A549 (cell line): ENCODE measurements around the gene SORCS3. TPM values are rescaled to one million over a fixed set of nuclear protein-coding genes. Genes with fewer than 3 reads are reported as not detected.

Experiments
- ATAC-seq, 2 experiments: fragments of 200-7000 bp in 1 of 2; fragments of >200 bp in 1 of 2; cut with Nextera tagmentation in 1 of 2; cut with Tn5 transposase in 1 of 2; 3 replicates each; pipeline versions ENCODE4 v1.8.0 to v1.9.1; 2018 to 2020; ENCODE audit warnings: mild to moderate bottlenecking in 1 of 2, moderate library complexity in 1 of 2
- CTCF ChIA-PET: fragments of 300-600 bp; sonication (Branson Sonifier 250); formaldehyde crosslinking; extraction: SDS; loops from one replicate; lab custom pipeline; 2021; ENCODE audit warnings: antibody characterized with exemption, inconsistent platforms; lab: Yijun Ruan, JAX
- POLR2A ChIA-PET: fragments of 350-600 bp; formaldehyde crosslinking; extraction: SDS; loops from one replicate; lab custom pipeline; 2021; ENCODE audit warnings: antibody characterized with exemption, inconsistent platforms; lab: Yijun Ruan, JAX
- DNase-seq, 2 experiments: peaks; one replicate each; pipeline versions ENCODE4 v3.0.0 to v3.0.0-alpha.2; 2011 to 2016; ENCODE audit warnings: low read depth in 1 of 2, low spot score in 1 of 2
- FAIRE-seq: peaks from 2 replicates; lab custom pipeline; 2011; peaks lifted over from hg19 to GRCh38; lab: Jason Lieb, UNC
- H3K27ac ChIP-seq, 2 experiments: fragments of >200 bp; sonication (Bioruptor Twin); formaldehyde crosslinking; 3 replicates each; pipeline ENCODE4 v1.5.1; 2016 to 2017
- H3K4me1 ChIP-seq: fragments of >200 bp; sonication (Bioruptor Twin); formaldehyde crosslinking; 3 replicates; pipeline ENCODE4 v1.6.1; 2016
- H3K4me2 ChIP-seq: fragments of >200 bp; sonication (Bioruptor Twin); formaldehyde crosslinking; 3 replicates; pipeline ENCODE4 v1.6.1; 2016
- H3K4me3 ChIP-seq: fragments of >200 bp; sonication (Bioruptor Twin); formaldehyde crosslinking; 3 replicates; pipeline ENCODE4 v1.5.1; 2016
- H3K9me3 ChIP-seq: fragments of >200 bp; sonication (Bioruptor Twin); formaldehyde crosslinking; 3 replicates; pipeline ENCODE4 v1.6.1; 2016
- BCL3 ChIP-seq: fragments of >200 bp; sonication (Bioruptor Twin); formaldehyde crosslinking; IDR thresholded peaks from 3 replicates; pipeline ENCODE4 v1.6.1; 2016
- CEBPB ChIP-seq, 2 experiments: fragments of >200 bp in 1 of 2; sonication (Bioruptor Twin) in 1 of 2; formaldehyde crosslinking in 1 of 2; IDR thresholded peaks; 2 replicates each; pipeline ENCODE4 v1.6.1; 2012 to 2016
- ELK1 ChIP-seq: fragments of 150-350 bp; IDR thresholded peaks from 2 replicates; pipeline ENCODE4 v1.6.1; 2014; ENCODE audit warnings: low read depth, mild to moderate bottlenecking, low read length
- ESRRA ChIP-seq: fragments of 150-350 bp; IDR thresholded peaks from 2 replicates; pipeline ENCODE4 v1.6.1; 2014; ENCODE audit warnings: mild to moderate bottlenecking, low read length, borderline replicate concordance
- FOSB ChIP-seq: fragments of 250-450 bp; sonication (Bioruptor Pico); IDR thresholded peaks from 2 replicates; pipeline ENCODE4 v1.5.0; 2020; ENCODE audit warnings: mild to moderate bottlenecking, moderate library complexity
- FOXS1 ChIP-seq: fragments of 250-450 bp; sonication (Bioruptor Pico); IDR thresholded peaks from 2 replicates; pipeline ENCODE4 v1.5.0; 2020; ENCODE audit warnings: mild to moderate bottlenecking, moderate library complexity
- HDAC2 ChIP-seq: fragments of 200-600 bp; sonication (generic); IDR thresholded peaks from 2 replicates; pipeline ENCODE4 v1.6.1; 2016
- JUN ChIP-seq, 2 experiments: fragments of >200 bp; sonication (Bioruptor Twin); formaldehyde crosslinking; IDR thresholded peaks; 2 replicates in 1 of 2; 3 replicates in 1 of 2; pipeline ENCODE4 v1.6.1; 2016 to 2017
- JUNB ChIP-seq: fragments of >200 bp; sonication (Bioruptor Twin); formaldehyde crosslinking; IDR thresholded peaks from 2 replicates; pipeline ENCODE4 v1.6.1; 2016
- MAX ChIP-seq: IDR thresholded peaks from 2 replicates; pipeline ENCODE4 v1.6.1; 2012
- NFE2L2 ChIP-seq: fragments of 150-350 bp; conservative IDR thresholded peaks from 2 replicates; pipeline ENCODE4 v1.6.1; 2014; ENCODE audit warnings: low read length
- PHF8 ChIP-seq: fragments of 200-600 bp; sonication (generic); IDR thresholded peaks from 2 replicates; pipeline ENCODE4 v1.6.1; 2016; ENCODE audit warnings: low read depth, mild to moderate bottlenecking, antibody characterized with exemption, moderate library complexity, borderline replicate concordance
- POLR2A ChIP-seq: IDR thresholded peaks from 2 replicates; pipeline ENCODE4 v1.6.1; 2012; ENCODE audit warnings: mild to moderate bottlenecking, low read length
- POLR2AphosphoS2 ChIP-seq: conservative IDR thresholded peaks from 2 replicates; pipeline ENCODE4 v1.6.1; 2012; ENCODE audit warnings: low read length, improper control_type of control experiment, inconsistent platforms
- RAD21 ChIP-seq, 2 experiments: fragments of >200 bp in 1 of 2; sonication (Bioruptor Twin) in 1 of 2; formaldehyde crosslinking in 1 of 2; IDR thresholded peaks in 1 of 2; conservative IDR thresholded peaks in 1 of 2; 2 replicates in 1 of 2; 3 replicates in 1 of 2; pipeline ENCODE4 v1.6.1; 2012 to 2018; ENCODE audit warnings: inconsistent platforms in 1 of 2
- RARB ChIP-seq: fragments of 250-450 bp; sonication (Bioruptor Pico); IDR thresholded peaks from 2 replicates; pipeline ENCODE4 v1.8.0; 2021; ENCODE audit warnings: mild to moderate bottlenecking, moderate library complexity
- RCOR1 ChIP-seq: fragments of 150-350 bp; IDR thresholded peaks from 2 replicates; pipeline ENCODE4 v1.6.1; 2014; ENCODE audit warnings: antibody characterized with exemption, low read length, low read depth
- RNF2 ChIP-seq: fragments of 200-600 bp; sonication (generic); IDR thresholded peaks from 2 replicates; pipeline ENCODE4 v1.6.1; 2016; ENCODE audit warnings: low read depth, mild to moderate bottlenecking, antibody characterized with exemption, moderate library complexity, borderline replicate concordance
- TFCP2L1 ChIP-seq: fragments of 250-450 bp; sonication (Bioruptor Pico); IDR thresholded peaks from 2 replicates; pipeline ENCODE4 v1.5.0; 2021; ENCODE audit warnings: mild to moderate bottlenecking
- WGBS: methylation state at CpG from one replicate; pipeline ENCODE4 v1.1.6; 2017; ENCODE audit errors: missing lambda C conversion rate; 5-methylcytosine and 5-hydroxymethylcytosine counted together
- polyA plus RNA-seq, 4 experiments: library from polyadenylated mRNA; depleted of rRNA in 3 of 4; stranded (reverse); fragments of >200 nt; fragmentation: RNase III in 1 of 4; extraction: RNeasy Plus Mini Kit Qiagen cat#74134 plus additional on column Dnase treatment in 1 of 4; gene quantifications; 2 replicates in 3 of 4; 3 replicates in 1 of 4; pipeline ENCODE4 v1.2.3, GENCODE V29; 2011 to 2017
- TF ChIP-seq, protein P1 (sequence below): fragments of 250-450 bp; sonication (Bioruptor Pico); IDR thresholded peaks from 2 replicates; pipeline ENCODE4 v1.5.0; 2021; ENCODE audit warnings: mild to moderate bottlenecking, moderate library complexity, borderline replicate concordance
- TF ChIP-seq, protein P2 (sequence below): IDR thresholded peaks from 2 replicates; pipeline ENCODE4 v1.6.1; 2012
- TF ChIP-seq, protein P3 (sequence below): fragments of >200 bp; sonication (Bioruptor Twin); formaldehyde crosslinking; IDR thresholded peaks from 3 replicates; pipeline ENCODE4 v1.5.1; 2016

The SORCS3 gene
- polyA plus RNA-seq, 2 of the 4 experiments (the other 2 are of a cell fraction), result not detected

- no peak for TF ChIP-seq RNF2
- TF ChIP-seq, protein P1, sequence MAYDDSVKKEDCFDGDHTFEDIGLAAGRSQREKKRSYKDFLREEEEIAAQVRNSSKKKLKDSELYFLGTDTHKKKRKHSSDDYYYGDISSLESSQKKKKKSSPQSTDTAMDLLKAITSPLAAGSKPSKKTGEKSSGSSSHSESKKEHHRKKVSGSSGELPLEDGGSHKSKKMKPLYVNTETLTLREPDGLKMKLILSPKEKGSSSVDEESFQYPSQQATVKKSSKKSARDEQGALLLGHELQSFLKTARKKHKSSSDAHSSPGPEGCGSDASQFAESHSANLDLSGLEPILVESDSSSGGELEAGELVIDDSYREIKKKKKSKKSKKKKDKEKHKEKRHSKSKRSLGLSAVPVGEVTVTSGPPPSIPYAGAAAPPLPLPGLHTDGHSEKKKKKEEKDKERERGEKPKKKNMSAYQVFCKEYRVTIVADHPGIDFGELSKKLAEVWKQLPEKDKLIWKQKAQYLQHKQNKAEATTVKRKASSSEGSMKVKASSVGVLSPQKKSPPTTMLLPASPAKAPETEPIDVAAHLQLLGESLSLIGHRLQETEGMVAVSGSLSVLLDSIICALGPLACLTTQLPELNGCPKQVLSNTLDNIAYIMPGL (CRISPR knock-in tag), result no peak
Observed at GRCh38 chr10:104816501-104816900, 175.4 kb downstream of the SORCS3 start (continued).

- TF ChIP-seq RARB (CRISPR knock-in tag) (no peak), TFCP2L1 (CRISPR knock-in tag) (no peak), JUNB (no peak), FOSB (CRISPR knock-in tag) (no peak), MAX (no peak), POLR2AphosphoS2 (no peak), PHF8 (no peak), CEBPB (IDR thresholded peaks at IDR 0.05) (no peak), JUN (IDR thresholded peaks at IDR 0.05) (no peak)
- TF ChIP-seq, protein P2, sequence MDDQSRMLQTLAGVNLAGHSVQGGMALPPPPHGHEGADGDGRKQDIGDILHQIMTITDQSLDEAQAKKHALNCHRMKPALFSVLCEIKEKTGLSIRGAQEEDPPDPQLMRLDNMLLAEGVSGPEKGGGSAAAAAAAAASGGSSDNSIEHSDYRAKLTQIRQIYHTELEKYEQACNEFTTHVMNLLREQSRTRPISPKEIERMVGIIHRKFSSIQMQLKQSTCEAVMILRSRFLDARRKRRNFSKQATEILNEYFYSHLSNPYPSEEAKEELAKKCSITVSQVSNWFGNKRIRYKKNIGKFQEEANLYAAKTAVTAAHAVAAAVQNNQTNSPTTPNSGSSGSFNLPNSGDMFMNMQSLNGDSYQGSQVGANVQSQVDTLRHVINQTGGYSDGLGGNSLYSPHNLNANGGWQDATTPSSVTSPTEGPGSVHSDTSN, result no peak
- TF ChIP-seq, protein P3, sequence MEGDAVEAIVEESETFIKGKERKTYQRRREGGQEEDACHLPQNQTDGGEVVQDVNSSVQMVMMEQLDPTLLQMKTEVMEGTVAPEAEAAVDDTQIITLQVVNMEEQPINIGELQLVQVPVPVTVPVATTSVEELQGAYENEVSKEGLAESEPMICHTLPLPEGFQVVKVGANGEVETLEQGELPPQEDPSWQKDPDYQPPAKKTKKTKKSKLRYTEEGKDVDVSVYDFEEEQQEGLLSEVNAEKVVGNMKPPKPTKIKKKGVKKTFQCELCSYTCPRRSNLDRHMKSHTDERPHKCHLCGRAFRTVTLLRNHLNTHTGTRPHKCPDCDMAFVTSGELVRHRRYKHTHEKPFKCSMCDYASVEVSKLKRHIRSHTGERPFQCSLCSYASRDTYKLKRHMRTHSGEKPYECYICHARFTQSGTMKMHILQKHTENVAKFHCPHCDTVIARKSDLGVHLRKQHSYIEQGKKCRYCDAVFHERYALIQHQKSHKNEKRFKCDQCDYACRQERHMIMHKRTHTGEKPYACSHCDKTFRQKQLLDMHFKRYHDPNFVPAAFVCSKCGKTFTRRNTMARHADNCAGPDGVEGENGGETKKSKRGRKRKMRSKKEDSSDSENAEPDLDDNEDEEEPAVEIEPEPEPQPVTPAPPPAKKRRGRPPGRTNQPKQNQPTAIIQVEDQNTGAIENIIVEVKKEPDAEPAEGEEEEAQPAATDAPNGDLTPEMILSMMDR, result no peak
- H3K4me3 ChIP-seq, result no peak overlapping the region
- 0% methylated on average over 2 of the region's 2 CpGs for WGBS
- no peaks in the 10 kb centered on the region for H3K9me3 ChIP-seq
- CTCF ChIA-PET, result no interaction called here
- H3K4me1 ChIP-seq, result no peaks in the 10 kb centered on the region
- no peak overlapping the region for H3K27ac ChIP-seq
- DNase-seq (no peak), ATAC-seq (no peak), FAIRE-seq (no peak)
- H3K4me2 ChIP-seq, result no peak overlapping the region
- POLR2A ChIA-PET, result no interaction called here
Observed at GRCh38 chr10:104819731-104820130, 178.6 kb downstream of the SORCS3 start.

GRCh38 chr10:104822088-104822487, 181.0 kb downstream of the SORCS3 start:
- no peak for FAIRE-seq
- WGBS, result 3% methylated on average over 3 of the region's 3 CpGs
- no peak for ATAC-seq
- H3K9me3 ChIP-seq, result no peaks in the 10 kb centered on the region
- H3K4me1 ChIP-seq, result no peaks in the 10 kb centered on the region
- no peak overlapping the region for H3K4me2 ChIP-seq
- ChIA-PET POLR2A (no interaction called here), CTCF (no interaction called here)
- TF ChIP-seq, protein P2, result no peak
- TF ChIP-seq ELK1 (no peak), POLR2A (no peak), RCOR1 (no peak), CEBPB (IDR thresholded peaks at IDR 0.05) (no peak), BCL3 (no peak), ESRRA (no peak), JUNB (no peak), FOSB (CRISPR knock-in tag) (no peak), HDAC2 (no peak), RAD21 (conservative IDR thresholded peaks at IDR 0.05 in 1 of 2, IDR thresholded peaks at IDR 0.05 in 1 of 2) (no peak), NFE2L2 (no peak), FOXS1 (CRISPR knock-in tag) (no peak)
- TF ChIP-seq, protein P3, result no peak
- no peak overlapping the region for H3K27ac ChIP-seq
- DNase-seq, result no peak
- H3K4me3 ChIP-seq, result no peak overlapping the region
